HG03280 (cell line): ENCODE measurements around the gene NTRK3.
"Not testable (repeated sequence)": the region's sequence is repeated elsewhere in the genome, so short reads cannot be mapped to it uniquely, and the experiment has no call there.

ENCODE experiments used
- ATAC-seq: cut with Tn5 transposase; IDR thresholded peaks from one replicate; pipeline ENCODE4 v1.9.1; 2021; ENCODE audit warnings: mild to moderate bottlenecking, moderate library complexity; ENCODE audit not compliant: unreplicated experiment

The NTRK3 gene

DNA sequence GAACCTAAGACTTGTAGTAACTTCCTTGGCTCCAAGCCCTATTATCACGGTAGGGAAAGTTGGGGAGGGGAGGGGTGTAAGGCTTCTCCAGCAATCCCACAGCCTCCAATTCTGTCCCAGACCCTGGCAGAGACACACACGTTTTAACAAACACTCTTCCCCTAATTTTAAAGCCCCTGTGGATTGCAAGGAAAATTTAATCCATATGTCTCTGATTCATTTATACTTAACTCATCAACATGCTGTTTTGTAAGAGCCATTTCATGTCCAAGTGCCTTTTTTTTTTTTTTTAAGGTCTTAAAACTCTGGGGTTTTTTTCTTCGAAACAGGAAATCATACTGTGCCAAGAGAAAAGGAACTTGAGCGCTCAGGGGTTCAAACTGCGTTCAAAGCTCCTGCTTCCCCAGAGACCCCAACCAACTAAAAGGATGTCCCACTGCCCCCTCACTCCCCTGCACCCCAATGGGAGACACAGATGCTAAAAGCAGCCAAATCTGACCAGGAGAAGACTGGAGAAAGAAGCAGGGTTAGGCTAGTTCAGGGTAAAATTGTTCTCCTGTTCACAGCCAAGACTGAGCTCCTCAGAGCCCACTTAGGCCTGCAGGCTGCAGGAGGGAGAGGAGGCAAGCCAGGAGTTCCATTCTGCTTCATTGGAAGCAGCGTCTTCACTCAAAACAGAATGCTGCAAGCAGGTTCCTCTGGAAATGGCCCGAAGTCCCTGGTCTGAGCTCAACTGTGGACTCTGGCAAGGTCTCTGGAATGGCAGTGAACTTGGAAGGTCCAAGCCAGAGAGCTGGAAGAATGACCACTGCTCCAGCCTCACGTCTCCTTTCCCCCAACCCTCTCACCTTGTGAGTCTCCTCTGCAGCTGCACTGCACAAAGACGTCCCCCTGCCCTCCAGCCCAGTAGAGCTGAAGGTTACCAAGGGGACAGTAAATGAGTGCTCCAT lies 172.5 kb downstream of the NTRK3 start:
- ATAC-seq, result no peak

DNA sequence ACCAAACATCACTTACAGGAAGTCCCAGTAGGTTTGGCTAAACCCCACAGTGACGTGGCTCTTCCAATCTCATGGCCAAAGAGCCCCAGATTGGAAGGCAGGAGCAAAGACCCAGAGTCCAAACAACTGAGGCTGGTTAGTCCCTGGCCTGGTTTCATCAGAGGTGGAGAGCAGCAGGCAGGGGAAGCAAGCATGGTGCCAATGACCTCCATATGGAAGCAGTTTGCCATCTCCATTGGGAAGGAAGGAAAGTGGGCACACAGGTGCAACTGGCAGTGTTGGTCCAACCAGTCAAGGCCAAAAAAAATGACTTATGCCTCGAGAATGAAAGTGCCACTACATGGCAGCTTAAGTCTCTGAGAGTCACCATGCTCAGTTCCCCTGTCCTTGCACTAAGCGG lies 175.9 kb downstream of the NTRK3 start:
- ATAC-seq, result no peak

DNA sequence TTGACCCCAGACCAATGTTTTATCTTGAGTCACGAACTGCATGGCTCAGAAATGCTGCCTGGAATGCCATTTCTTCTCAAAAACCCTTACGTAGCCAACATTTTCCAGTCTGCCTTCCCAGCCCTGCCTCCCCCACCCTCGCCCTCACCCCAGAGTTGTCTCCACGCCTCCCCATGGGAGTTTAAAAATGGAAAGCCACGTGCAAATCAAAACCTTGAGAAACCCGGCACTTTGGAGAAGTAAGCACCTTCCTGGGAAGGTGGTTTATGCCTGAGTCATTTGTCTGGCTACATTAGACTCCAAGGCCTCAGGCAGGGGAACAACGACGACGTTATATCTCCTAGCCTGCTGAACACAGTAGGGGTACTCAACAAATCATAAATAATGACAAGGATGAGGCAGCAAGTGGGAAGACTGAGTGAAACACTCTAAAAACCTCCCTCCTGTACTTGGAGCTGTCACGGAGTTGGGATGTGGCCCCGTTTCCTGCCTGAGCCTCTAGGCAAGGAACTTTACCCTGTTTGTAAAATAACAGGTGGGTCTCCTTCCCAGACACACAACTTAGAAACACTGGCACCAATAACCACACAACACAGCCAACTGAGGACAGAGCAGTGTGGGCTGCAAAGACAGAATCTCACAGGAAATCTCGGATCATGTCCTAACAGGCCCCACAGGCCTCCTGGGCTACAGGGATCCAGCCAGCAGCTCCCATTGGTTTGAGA lies 179.1 kb downstream of the NTRK3 start:
- no peak for ATAC-seq

DNA sequence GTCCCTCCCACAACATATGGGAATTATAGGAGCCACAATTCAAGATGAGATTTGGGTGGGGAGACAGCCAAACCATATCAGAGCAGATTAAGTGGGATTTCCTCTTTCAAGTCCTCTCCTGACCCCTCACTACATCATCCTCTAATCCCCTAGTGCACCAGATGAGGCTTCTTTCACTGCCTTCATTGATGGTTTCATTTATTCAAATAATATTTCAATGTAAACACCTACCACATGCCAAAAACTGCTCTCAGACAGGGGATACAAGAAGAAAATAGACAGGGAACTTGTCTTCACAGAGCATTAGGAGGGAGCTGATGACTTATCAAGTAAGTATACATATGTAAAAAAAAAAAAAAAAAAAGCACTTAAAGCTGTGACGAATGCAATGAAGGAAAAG lies 180.2 kb downstream of the NTRK3 start:
- ATAC-seq, result no peak

DNA sequence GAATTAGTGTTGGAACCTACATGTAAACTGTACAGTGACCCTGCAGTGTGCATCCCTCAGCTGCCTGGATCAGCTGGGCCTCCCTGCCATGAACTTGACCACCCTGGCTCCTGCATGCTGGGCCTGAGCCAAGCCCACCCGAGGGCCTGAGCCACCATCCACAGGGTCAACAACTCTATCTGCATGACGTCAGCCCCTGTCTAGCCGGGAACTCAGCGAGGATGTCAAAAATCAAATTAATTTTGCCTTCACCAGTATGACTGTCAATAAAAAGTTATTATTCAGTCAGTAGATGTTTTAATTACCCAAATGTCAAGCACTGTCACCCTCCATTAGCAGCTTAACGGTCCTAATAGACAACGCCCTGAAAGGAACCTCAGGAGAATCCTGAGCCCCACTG lies 181.4 kb downstream of the NTRK3 start:
- no peak for ATAC-seq

DNA sequence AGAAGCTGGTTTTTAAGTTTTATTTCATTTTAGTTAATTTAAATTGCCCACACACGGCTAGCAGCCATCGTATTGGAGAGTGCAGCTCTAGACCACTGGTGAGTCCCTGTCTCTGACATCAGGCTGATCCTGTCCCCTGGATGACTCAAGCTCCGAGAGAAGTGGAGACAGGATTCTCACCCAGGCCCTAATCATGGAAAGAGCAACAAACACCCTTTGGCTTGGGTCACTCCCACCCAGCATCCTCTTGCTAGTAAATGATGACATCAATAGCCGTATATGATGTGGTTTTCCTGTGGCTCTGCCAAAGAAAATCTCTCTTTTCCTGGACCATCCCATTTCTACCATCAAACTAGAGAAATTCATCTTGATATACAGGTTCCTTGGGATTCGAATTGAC lies 182.2 kb downstream of the NTRK3 start:
- ATAC-seq, result no peak

DNA sequence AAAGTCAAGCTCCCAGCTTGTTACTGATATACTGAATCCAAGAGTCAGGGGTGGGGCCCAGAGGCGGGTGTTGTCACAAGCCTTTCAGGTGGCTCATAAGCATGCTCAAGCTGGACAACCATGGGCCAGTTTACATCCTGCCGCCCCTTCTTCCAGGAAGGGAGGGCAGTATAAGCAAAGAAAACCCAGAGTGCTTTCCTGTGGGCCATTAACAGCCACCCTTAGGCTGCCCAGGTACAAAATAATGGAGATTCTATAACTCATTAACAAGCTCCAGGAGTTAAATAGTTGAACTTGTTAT lies 183.2 kb downstream of the NTRK3 start:
- ATAC-seq, result no peak

DNA sequence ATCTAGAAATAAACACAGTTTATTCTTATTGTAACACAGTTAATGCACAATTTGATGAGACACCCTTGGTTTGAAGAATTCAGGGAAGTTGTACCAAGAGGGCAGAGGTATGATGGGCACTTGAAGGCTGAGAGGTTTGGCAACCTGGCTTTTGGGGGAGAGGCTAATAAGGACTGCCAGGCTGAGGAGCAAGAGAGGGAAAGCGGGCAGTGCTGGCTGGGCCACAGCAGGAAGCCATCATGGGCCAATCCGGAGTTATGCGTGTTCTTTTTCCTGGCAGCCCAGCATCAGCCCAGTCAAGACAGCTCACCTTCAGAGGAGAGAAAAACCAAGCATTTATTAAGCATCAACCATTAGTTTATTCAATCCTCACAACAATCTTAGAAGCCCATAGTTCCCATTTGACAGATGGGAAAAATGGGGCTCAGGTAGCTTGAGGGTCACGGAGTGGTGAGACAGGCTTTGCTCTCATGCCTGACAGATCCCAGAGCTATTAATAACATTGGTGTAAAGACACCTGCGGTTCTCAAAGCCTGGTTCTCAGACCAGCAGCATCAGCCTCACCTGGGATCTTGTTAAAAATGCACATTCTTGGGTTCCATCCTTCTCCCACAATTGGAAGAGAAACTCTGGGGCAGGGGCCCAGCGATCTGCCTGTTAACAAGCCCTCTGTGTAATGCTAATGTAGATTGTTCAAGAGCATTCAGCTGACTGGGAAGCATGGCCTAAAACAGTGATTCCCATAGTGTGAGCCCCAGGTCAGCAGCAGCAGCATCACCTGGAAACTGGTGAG lies 183.7 kb downstream of the NTRK3 start:
- ATAC-seq, result no peak

DNA sequence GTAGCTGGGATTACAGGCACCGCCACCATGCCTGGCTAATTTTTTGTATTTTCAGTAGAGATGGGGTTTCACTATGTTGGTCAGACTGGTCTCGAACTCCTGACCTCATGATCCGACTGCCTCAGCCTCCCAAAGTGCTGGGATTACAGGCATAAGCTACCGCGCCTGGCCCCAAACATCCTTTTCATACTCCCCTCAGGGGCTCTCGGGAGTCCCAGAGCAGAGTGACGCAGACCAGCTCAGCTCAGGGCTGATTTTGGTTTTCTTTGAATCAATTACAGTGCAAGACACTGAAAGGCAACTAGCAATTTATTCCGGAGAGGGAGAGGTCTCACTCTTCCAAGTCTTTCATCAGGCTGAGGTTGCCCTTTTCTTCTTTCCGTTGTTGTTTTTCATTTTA lies 184.4 kb downstream of the NTRK3 start:
- ATAC-seq, result not testable (repeated sequence)

DNA sequence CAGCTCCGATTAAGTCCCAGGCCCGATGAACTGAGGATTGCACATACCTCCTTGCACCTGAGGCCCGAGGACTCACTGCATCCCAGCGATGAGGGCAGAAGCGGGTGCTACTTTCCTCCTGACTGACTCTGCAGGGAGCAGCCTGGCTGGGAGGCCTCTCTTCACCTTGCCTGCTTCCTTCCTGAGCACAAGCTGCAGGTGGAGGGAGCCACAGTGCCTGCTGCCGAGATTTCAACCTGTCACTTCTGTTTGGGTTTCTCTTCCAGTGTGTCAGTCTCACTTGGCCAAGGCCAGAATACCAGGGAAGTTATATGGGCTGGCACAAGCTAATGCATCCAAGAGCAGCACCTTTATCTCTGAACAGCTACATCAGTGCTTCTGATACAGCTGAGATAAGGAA lies 185.4 kb downstream of the NTRK3 start:
- no peak for ATAC-seq

DNA sequence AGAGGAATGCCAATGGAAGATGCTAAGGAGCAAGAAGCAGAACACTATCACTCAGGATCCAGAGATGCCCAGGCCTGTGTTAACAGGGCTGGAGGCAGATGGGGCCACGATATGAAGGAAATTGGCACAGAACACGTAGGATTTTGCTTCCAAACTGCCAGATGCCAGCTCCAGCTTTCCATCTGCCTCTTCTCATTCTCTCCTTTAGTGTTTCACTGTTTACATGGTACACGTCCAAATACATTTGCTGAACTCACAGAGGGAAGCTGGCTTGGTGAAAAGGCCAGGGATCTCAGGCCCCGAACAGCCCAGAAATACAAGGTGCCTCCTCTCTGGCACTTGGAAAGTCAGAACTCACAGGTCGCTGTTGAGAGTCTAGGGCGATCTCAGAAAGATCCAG lies 187.0 kb downstream of the NTRK3 start:
- no peak for ATAC-seq

DNA sequence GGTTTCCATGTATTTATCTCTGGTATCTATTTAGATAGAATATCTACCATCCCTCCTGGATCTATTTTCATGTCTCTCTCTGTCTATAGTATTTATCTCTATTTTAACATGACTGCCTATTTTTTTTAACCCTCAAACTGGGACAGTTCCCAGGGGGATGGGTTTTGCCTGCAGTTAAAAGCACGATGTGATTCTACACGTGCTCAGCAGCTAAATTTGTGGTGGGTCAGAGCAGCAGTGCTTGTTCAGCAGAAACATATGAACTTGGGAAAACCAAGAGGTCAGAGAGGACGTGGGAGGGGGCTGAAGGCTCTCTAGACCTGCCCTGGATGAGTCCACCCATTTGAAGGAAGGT lies 189.2 kb downstream of the NTRK3 start:
- no peak for ATAC-seq

DNA sequence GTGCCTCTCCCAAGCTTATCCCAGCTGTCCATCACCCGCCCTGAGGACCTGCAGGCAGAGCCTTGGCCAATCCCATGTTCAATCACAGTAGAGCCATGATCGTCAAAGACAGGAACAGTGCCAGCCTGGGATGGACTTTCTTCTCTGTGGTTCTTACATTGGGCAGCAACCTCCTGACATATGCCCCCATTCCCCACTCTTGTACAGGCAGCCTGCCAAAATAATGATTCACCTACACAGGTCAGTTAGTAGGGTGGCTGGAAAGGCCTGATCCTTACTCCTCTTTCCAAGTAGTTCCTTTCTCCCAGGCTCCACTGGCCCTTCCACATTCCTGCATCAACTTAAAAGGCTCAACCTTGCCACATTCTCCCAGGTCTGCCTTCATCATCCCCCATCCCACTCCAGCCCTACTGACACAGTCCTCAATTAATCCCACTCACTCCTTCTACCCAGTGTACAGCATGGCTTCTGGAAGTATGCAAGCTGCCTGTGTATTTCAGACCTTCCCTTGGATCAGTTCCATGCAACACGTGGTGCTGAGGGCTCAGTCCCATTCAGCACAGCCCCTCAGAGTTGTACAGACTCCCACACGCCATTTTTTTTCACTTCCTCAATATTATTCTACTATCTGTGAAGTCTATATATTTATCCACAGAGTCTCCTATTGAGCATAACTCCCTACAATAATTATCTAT lies 189.8 kb downstream of the NTRK3 start:
- ATAC-seq, result no peak

DNA sequence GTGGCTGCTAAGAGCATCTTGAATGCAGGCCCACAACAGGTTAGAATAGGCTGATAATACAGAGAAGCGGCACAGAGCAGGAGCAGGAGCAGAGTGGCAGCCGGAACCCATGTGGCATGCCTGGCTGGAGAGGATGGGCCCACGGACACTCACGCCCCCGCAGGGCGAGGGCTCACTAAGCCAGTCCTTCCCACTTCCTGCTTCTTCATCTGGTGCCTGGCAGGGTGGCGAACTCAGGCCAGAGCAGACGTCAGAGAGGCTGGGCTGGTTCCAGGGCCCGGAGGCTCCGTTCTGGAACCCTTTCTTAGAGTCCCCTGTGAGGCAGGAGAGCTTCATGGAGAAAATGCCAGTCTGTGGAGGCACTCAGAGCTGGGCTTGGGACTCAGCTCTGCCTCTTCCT lies 195.1 kb downstream of the NTRK3 start:
- ATAC-seq, result no peak

DNA sequence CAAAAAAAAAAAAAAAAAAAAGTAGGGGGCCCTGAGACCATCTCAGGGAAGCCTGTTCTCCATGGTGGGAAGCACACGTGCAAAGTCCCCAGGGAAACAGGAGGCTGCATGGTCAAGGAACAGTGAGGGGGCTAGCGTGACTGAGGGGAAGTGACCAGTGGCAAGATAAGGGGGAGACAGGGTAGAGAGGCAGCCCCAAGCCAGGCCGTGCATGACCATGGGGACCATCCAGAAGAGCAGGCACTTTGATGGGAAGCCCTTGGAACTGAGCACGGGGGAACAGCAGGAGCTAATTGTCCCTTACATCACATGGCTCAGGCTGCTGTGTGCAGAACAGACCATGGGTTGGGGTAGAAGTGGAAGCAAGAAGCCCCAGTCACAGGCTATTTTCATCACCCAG lies 196.2 kb downstream of the NTRK3 start:
- ATAC-seq, result no peak

DNA sequence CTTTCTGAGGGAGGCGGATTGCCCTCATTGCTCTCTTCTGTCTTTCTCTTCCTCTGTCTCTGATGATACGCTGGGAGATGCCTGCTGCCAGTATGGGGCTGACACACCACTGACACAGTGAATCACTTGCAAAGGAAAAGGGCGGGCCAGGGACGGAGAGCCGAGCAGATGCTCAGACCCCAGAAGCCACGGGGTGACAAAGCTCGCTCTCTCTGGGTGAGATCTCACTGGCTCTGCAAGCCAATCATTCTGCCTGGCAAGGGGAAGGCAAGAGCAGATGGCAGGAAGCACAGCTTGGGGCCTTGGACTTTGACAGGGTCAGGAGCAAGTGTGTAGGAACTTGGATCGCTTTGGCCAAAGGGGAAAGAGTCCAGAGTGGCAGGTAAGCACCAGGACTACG lies 198.7 kb downstream of the NTRK3 start:
- ATAC-seq, result no peak

DNA sequence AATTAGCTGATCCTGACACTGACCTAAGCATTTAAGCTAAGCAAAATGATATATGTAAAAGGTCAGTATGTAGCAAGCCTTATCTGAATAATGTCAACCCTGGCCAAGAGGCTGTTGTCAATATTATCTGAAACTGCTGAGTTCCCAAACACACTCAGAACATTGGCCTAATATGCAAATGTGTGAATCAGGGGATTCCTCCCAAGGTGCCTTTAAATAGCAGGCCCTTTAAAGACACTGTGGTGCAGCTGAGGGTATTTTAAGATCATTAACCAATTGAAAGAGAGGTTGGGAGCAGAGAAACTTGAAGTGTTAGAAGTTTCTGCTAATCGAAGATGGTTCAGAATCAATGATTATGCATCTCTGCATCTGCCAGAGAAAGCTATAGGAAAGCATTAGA lies 207.0 kb downstream of the NTRK3 start:
- no peak for ATAC-seq

DNA sequence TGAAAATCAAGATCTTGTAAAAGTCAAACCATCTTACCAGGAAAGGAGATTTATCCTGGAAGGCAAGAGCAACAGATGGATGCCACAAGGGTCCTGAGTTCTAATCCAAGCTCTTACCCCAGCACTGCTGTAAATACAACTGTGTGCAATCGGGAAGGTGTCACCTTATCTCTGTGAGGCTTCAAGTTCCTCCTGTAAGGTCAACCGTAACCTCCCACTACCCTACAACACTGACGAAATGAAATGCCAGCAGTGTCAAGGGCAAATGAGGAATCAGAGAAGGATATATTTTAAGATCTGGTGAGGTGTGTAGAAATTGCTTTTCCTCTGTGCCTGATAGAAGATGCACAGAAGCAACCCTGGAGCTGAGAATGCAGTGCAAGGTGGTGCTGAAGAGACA lies 207.8 kb downstream of the NTRK3 start:
- no peak for ATAC-seq

DNA sequence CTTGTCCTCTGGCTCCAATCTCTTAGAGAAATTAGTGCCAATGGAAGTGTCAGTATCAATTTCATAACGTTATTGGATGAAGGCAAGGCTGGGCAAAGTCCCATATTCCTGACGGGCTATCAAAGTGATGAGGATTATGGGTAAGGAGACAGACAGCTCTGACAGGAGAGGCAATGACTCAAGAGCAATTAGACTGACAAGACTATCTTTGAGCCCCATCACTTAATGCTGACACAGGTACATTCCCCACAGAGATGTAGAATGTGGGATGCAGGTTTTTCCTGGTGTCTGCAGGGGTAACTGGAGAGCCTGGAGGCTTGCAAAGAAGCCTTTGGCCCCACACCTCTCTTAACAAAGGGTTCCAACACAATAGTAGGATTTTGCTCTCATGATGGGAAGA lies 208.3 kb downstream of the NTRK3 start:
- ATAC-seq, result no peak

DNA sequence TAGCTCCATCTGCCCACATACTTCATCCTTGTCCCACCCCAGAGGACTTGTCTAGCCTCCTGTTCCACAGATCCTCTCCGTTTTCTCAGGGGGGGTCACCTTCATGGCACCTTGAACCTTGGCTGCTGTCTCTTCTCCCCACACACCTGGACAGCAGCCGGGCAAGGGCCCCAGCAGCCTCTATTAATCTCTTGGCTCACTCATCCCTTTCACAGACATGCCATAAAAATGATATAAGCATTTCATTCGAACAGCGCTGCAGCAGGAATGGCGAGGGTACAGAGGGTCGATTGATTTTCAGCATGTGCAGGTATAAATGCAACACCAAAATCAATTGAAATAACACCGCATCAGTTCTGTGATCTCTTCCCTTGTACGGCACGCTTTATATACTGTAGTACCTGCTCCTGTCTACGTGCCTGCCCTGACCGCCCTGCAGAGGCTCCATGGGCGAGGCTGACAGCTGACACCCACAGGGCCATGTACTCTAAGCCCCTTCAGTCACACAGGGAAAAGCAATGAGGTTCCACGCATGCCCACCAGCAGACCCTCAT lies 209.9 kb downstream of the NTRK3 start:
- no peak for ATAC-seq

DNA sequence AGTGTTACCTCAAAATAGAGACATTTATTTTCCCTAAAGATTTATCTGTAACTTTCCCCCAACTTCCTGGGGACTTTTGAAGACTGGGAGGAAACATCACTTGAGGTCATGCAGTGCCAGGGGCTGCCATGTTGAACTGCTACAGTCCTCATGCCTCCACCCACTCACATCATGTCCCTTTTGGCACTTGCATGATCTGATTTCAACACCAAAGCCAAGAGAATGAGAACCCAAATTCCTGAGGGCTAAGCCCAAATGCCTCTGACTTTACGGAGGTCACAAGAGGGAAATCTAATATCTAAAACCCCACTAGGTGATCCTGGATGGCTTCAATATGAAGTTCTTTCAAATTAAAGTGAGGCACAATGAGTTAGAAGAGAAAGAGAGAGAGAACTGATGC lies 213.1 kb downstream of the NTRK3 start:
- no peak for ATAC-seq
